Measurements from ENCODE around the gene ERC2.

ERC2 gene

DNA sequence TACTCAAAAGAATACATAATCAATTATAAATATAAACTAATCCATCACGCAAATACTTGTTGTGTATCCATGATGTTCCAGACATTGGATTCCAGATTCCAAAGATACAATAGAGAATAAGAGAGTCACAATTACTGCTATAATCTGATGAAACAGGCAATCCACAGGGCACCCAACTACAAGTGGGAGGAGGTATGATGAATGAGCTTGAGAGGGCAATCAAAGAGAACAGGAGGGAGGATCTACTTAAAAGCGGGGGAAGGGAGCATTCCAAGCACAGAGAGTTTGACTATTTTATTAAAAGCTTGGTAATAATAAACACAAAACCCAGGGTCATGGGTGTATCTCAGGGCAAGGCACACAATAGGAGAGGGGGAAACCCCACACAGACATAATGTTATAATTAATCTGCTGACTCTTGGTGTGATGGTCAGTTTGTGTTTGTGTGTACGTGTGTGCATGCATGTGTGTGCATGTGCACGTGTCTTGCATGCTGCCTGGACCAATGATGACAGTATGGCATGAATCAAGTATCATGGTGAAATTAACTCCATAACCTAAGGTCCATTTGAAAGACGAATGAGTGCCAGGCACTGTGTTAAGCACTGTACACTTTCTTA is 655.8 kb downstream of the ERC2 start:
- DNase-seq = no peak

DNA sequence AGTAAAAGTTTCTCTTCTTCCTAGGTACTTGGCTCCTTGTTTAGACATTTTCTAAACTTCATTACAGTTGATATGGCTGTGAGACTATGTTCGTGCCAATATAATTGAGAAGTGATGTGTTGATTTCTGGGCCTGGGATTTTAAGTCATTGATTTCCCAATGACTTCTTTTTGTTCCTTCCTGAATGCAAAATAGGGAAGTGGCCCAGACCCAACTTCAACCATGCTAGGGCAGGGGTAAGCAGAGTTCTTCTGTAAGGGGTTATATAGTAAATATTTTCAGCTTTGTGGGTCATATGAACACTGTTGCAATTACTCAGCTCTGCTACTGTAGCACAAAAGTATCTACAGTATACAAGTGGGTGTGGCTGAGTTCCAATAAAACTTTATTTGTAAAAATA is 661.1 kb downstream of the ERC2 start:
- DNase-seq = no peak

DNA sequence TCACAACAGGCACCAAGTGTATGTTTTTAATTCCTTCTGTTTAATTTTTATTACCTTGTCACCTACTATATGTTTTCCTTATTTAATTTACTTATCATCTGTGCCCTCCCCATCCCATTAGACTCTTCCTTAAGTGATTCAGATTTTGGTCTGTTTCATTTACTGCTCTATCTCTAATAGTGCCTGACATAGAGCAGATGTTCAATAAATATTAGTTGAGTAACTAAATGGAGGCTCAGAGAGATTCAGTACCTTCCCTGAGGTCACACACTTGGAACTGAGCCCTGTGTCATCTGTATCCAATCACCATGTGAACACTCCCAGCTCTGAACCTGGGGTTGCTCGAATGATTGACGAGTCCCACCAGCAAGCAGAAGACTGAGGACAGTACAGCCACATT is 663.1 kb downstream of the ERC2 start:
- no peak for DNase-seq

DNA sequence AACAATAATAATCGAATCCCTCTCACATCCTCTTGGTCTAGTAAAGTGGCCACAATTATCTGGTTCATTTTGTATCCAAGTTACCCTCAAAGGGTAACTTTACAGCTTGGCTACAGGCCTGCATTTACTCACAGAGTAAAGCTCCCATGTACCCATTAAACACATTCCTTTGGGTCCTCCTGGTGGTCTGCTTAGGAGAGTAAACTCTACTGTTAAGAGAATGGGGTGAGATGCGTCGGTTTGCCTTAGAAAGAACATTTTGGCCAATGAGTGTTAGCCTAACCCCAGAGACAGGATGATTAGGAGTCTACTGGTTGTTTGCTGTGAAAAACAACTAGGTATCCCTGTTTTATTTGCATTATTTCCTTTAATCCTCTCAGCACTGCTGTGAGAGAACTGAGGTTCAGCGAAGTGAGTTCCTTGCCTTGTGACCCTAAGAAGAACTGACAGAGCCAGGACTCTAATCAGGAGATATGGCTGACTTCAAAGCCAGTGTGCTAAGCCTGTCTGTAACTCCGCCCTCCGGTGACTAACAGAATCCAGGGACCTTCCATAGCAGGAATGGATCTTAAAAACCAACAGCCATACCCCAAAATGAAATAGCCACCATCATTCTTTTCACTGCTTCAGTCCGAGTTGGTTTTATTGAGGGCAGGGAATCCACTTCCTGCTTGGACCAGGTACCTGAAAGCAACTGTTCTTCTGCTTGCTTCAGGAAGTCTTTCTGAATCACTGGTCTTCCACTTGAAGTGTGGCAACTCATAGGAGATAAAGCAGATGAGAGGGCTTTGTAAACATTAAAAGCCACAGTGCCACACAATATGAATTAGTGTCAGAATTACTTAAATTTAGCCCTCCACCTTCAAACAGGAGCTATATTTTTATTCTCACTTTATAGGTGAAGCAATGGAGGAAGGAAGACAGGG is 663.8 kb downstream of the ERC2 start:
- DNase-seq = no peak

DNA sequence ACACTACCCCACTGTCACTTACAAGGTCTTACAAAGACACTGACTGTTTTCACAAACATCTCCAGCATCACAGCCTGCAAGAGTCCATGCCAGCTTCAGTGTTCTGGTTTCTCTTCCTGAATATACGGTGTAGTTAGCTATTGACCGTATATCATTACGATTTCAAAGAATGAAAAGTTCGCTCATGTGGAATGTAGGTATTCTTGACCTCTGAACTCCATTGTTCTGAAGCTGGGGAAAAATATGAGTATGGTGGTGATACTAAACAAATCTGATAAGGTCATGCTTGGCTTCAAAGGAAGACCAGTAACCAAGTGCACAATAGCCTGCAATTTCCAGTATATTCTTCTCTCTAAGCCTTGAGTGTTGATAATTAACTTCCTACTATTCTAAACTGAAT is 665.5 kb downstream of the ERC2 start:
- DNase-seq = no peak

DNA sequence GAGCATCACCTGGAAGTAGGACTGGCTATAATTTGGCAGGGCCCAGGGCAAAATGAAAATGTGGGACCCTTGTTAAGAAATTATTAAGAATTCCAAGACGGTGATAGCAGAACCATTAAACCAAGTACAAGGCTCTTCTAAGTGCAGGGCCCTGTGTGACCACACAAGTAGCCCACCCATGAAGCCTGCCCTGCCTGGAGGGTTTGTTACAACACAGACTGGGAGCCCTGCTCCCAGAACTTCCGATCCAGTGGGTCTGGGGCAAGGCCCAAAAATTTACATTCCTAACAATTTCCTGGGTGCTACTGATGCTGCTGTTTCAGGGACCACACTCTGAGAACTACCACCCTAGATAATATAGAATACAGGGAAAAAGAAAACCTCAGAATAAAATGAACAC is 666.6 kb downstream of the ERC2 start:
- no peak for DNase-seq

DNA sequence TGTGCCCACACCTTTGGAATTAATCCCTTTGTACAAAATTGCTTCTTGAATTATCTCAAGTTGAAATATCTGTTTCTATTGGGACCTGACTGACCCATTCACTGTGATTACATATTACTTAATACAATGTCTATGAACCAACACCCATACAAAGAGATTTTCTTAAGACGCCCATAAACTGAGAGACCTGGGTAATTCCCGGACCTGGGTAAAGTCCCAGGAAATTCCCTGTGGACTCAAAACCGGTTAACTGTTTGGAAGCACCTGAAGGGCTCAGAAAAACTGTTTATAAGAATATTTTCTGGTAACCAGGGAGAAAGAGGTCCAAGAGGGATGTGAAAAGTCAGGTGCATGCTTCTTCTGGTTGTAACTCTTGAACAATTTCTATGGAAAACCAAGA is 667.2 kb downstream of the ERC2 start:
- no peak for DNase-seq

DNA sequence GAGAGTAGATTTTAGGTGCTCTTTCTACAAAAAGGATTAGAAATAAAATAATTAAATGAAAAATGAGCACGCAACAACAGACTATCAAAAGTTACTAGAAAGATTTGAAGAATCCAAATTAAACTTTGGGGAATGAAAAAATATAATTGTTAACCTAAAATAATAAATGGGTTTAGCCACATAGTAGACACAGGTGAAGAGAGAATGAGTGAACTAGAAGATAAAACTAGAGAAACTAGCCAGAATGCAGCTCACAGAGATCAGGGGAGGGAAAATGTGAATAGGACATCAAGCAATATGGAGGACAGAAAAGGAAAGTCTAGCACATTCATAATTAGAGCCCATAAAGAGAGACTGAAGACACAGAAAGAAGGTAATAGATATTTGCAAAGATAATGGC is 670.5 kb downstream of the ERC2 start:
- DNase-seq = no peak

DNA sequence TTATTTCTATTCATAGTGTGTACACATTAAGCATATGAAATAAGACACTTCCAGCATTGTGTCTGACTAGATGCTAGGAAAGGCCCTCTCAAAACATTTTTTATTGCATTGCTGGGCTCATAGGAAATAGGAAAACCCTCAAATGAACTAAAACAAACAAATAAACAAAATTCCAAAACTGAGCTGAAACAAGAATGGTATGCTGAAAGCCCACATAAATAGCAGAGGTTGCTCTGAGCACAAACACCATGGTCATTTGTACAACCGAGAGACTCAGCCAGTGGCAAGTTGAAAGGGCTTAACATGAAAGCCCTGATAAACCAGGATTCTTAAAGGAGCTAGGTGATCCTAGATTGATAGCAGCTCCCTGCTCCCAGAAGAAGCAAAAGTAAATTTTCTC is 671.2 kb downstream of the ERC2 start:
- DNase-seq = no peak

DNA sequence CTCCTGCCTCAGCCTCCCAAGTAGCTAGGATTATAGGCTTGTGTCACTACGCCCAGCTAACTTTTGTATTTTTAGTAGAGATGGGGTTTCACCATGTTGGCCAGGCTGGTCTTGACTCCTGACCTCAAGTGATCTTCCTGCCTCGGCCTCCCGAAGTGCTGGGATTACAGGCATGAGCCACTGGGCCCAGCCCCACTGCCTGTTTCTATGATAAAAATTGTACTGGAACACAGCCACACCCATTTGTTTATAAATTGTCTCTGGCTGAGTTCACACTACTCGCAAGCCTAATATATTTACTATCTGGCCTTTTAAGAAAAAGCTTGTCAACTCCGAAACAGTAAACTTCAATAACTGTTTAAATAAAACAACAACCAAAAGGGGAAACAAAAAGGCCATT is 671.7 kb downstream of the ERC2 start:
- DNase-seq = no peak

DNA sequence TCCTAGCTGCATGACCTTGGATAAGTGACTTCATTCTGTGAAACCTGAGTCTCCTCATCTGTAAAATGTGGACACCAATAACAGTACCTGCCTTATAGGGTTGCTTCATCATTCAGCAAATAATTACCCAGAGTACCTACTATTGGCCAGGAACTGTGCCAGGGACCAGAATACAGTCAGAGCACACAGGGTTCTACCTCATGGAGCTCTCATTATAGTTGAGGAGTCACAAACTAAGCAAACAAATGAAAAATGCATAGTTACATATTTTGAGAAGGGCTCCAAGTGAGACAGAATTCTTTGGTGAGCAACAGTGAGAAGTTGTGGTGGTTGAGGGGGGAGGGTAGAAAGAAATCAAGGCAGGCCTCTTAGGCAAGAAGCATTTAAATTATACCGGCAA is 672.5 kb downstream of the ERC2 start:
- DNase-seq = no peak

DNA sequence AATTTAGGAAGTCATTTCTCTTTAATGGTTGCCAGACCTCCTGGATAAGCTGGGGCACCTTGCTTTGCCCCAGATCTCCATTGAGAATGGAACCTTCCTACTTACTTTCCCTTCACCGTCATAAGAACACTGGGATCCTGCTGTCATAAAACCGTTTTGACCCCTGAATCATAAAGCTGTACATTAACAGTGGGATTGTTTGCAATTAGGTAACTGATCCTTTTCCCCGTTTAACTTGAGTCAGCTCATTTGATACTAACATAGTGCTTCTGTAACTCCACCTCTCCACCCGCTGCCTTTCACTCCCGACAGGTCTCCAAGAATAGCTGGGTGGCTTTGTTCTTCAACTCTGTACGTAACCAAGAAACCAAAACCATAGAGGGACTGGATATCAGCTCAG is 673.0 kb downstream of the ERC2 start:
- DNase-seq = no peak

DNA sequence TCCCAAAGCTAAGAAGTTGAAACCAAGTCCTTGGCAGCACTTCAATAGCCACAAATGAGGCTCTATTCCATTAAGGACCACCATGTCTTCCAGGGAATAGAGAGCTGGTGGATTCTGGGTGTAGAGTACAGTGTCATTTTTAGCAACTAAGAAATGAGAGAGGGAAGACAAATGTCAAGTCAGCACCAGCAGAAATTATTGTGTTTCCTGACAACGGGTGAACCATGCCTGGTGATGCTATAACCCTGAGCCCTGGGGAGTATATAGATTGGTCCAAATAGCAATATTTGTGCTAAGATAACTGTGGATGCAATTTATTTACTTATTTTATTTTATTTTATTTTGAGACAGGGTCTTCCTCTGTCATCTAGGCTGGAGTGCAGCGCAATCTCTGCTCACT is 675.5 kb downstream of the ERC2 start:
- DNase-seq = no peak

DNA sequence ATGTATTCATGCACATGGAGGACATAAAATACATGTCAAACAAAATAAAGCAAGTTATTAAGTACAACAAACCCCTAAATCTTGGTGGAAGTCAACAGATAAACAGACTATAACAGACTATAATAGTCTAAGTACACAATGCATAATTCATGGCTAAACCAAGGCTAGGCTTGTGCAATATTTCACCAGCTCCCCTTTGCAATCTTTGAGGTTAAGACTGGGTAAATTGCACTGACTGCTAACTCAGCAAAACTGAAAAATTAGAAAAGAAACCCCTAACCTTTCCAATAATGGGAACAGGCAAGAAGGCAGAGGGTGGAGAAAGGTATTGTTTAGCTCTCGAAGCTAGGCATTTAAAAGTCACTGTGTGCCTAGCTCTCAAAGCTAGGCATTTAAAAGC is 676.3 kb downstream of the ERC2 start:
- no peak for DNase-seq

DNA sequence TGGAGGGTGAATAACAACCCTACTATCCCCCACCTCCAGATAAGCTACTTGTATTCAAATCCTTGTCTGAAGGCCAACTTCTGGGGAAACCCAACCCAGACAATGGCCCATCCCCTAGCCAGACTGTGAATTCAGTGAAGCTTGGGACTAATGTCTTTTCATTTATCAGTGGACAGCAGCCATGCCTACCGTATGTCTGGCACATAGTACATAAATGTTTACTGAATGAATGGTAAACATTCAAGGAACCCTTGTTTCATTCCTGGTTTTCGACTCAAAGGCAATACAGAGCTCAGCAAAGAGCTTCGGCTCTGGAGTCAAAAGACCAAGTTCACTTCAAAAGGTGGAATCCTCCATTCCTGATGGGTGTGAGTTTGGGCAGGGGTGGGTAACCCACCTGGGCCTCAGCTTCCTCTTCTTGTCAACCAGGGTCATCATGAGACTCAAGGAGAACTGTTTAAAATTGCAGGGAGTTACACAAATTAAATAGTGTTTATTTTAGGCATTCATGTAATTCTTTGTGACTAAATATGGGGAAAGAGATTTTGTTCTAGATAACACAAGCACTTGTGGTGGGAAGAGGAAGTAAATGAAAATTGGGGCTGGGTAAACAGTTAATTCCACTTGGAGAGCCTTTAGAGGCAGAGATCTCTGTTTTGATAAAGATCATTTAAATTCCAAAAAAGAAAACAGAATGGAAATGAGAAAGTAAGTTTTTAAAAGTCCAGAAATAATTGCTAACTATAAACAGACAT is 677.5 kb downstream of the ERC2 start:
- no peak for DNase-seq

DNA sequence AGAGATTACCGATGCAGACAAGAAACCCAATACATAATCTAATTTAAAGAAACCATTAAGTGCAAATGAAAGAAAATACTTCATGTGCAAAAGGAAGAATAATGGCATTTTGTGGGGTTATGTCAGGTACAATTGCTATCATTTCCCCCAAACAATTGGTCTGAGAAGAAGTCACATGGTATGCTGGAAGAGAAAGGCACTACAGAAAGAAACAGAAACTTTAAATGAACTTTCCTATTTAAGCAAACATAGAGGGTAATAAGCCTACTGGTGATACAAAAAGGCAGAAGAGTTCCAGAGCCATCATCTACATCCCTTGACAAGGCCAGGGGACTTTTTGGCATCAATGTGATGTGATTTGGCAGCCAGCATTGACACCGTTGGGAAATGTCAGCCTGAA is 678.8 kb downstream of the ERC2 start:
- no peak for DNase-seq

DNA sequence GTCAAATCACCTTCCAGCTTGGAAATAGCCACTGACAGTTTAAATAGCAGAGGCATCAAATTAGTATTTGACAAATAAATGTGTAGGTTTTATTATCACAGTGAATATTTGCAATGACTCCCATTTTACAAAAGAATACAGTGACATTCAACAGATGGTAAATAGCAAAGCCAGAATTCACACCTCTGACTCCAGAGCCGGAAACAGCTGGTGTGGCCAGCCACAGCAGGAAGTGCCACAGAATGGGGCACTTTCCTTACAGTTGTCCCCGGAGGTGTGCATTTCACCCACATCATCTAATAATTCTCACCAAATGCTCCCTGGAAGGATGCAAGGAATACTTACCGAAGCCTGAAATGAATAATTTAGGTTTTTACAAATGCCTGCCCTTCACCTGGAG is 685.5 kb downstream of the ERC2 start:
- DNase-seq = no peak

DNA sequence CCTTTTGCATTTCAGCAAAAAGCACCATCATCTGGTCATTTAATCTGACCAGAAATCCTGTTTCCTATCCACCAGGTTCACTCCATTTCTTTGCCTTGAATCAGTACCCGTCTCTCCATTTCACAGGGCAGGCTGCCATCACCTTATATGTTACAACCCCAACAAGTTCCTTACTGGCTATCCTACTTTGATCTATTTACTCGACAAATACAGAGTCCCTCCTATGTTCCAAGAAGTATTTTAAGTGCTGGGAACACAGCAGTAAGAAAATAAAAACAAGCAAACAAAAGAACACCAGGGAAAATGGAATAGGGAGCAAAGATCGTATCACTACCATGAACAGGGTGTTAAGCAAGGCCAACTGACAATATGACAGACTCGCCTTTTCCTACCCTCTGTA is 685.9 kb downstream of the ERC2 start:
- no peak for DNase-seq

DNA sequence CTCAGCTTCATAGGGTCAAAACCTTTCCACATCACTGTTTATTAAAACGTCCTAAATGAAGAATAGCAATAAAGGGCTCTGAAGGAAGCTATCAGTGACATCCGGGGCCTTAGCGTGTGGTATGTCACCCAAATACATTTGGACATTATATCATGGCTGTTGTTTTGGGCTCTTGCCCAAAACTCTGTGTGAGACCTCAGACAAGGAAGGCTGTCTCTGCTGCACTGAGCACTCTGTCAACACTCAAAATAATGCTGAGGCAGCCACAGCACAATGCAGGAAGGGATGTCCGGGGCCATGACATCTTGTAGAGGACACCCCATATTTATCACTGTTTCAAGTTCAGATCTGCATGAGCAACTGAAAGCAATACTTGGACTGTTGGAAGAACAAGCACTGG is 687.4 kb downstream of the ERC2 start:
- no peak for DNase-seq

DNA sequence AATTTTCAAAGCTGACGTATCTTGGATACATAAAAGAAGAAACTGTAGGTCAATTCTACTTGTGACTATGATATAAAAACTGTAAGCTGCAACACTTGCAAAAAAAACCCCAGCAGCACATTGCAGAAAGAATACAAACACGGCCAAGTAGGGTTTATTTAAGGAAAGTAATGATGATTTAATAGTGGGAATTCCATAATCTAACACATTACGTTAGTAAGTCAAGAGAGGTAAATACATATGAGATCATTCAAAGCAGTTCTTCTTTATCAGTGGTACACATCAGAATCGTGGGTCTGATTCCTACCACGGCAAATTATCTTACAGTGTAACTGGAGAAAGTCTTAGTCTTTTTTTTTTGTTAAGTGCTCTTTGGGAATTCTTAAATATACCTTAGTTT is 688.7 kb downstream of the ERC2 start:
- no peak for DNase-seq

DNA sequence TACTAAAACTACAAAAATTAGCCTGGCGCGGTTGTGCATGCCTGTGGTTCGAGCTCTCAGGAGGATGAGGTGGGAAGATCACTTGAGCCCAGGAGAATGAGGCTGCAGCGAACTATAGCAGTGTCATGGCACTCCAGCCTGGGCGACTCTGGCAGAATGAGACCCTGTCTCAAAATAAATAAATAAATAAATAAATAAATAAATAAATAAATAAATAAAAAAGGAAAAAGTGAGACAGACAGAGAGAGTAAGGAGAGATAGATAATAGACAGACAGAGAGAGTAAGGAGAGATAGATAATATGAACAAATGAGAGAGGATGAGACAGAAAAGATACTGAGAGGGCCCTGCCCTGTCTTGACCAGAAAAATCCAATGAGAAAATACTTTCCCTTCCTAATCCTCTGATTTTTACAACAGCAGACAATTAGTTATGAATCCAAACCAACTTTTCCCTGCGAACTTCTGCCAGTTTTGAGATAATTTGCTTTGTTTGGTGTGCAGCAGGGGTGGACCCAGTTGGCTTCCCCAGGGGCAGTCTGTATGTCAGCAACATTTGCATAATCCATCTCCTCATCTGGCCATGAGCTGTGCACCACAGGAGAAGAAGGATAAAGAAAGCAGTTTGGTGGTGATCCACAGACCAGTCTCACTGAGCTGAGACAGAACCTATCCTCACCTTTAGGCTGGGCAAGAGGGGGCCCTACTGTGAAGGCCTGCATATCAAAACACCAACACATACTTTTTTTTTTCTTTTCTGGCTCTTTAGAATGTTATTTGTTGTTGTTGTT is 692.7 kb downstream of the ERC2 start:
- no peak for DNase-seq

DNA sequence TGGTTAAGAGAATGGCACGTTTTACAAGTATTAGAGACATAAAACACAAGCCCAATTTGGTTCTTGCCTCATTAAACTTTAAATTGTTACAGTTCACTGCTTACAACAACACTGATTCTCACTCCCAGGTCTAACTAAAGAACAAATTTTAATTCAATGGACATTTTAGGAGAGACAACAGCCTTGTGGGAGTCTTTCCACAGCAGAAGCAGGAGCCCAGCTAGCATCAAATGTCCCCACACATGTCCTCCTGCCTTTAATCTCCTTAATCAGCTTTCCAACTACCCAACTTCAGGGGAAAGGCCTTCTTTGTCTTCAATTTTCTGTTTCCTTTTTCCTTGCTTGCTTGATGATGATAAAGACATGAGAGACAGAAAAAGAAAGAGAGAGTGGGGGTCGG is 693.4 kb downstream of the ERC2 start:
- no peak for DNase-seq

DNA sequence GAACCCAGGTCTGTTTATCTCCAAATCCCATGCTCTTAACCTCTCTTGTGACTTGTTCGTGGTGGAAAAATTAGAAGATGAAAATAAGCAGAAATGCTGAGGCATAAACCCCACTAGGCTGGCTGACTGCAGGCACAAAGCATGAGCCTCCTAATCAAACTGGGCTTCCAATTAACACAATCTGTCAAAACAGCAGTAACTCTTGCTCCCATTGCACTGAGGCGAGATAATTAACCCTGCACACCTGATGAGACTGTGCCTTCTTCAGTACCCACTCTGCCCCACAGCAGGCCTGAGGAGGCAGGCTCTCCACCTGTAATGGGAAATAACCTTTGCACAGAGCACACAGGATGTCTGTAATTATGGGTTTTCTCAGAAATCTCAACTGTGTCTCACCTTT is 696.8 kb downstream of the ERC2 start:
- DNase-seq = no peak

Data from hippocampal formation (tissue), 2 donors.